Stimulated activated CD4-positive, alpha-beta T cell treated with anti-CD3 and anti-CD28 coated beads, Interleukin-15, amount 100 ng/mL, for 1 hour (primary cell): ENCODE results near the gene BAX.

Experiments
- DNase-seq, 2 donors: peaks; one replicate each; pipeline ENCODE4 v3.0.0-alpha.2; 2020; ENCODE audit warnings: low read depth in 1 of 2, low spot score in 1 of 2

BAX gene

GRCh38 chr19:48962029-48962848 is 7.6 kb downstream of the BAX start:
- peak in 1 of 2 donors; percentile 33 for DNase-seq

- DNase-seq = no peak
Measured at GRCh38 chr19:48962849-48963165, 8.1 kb downstream of the BAX start.

- DNase-seq = peak in 1 of 2 donors; percentile 50
Measured at GRCh38 chr19:48963371-48964204, 8.9 kb downstream of the BAX start.

GRCh38 chr19:48964205-48965039 is 9.7 kb downstream of the BAX start:
- no peak for DNase-seq

- DNase-seq = peak; percentile 79 to 83
Measured at GRCh38 chr19:48965040-48965805, 10.5 kb downstream of the BAX start, which contains the start of gene FTL. Gene FTL, plus strand, starts transcription at chr19:48965309. Its CDS starts 199 bp downstream, at chr19:48965508.

GRCh38 chr19:48965806-48966540 is 11.3 kb downstream of the BAX start:
- DNase-seq = peak; percentile 72 to 76

GRCh38 chr19:48966541-48967345 is 12.1 kb downstream of the BAX start:
- DNase-seq = no peak

- no peak for DNase-seq
Measured at GRCh38 chr19:48967346-48968178, 12.9 kb downstream of the BAX start.

GRCh38 chr19:48968179-48968661 is 13.5 kb downstream of the BAX start:
- DNase-seq = no peak

GRCh38 chr19:48968813-48969218 is 14.1 kb downstream of the BAX start:
- DNase-seq = no peak

GRCh38 chr19:48969276-48970138 is 14.8 kb downstream of the BAX start:
- DNase-seq = no peak

GRCh38 chr19:48970139-48970766 is 15.6 kb downstream of the BAX start:
- no peak for DNase-seq

GRCh38 chr19:48970923-48971395 is 16.3 kb downstream of the BAX start:
- DNase-seq = peak; percentile 65 to 78

GRCh38 chr19:48975947-48976847 is 21.5 kb downstream of the BAX start:
- no peak for DNase-seq

- DNase-seq = no peak
Measured at GRCh38 chr19:48977061-48977460, 22.4 kb downstream of the BAX start.
